Loucy (cell line): ENCODE measurements around the gene CADM2.

ENCODE experiments used
- EZH2phosphoT487 ChIP-seq: fragments of 200-600 bp; IDR thresholded peaks from 2 replicates; pipeline ENCODE4 v1.6.1; 2018; ENCODE audit warnings: antibody characterized with exemption, mild to moderate bottlenecking, moderate library complexity, borderline replicate concordance
- TF ChIP-seq, protein P1 (sequence below): fragments of 200-600 bp; sonication (generic); conservative IDR thresholded peaks from 2 replicates; pipeline ENCODE4 v1.5.1; 2014; ENCODE audit warnings: mild to moderate bottlenecking, antibody characterized with exemption, low read length

DNA sequence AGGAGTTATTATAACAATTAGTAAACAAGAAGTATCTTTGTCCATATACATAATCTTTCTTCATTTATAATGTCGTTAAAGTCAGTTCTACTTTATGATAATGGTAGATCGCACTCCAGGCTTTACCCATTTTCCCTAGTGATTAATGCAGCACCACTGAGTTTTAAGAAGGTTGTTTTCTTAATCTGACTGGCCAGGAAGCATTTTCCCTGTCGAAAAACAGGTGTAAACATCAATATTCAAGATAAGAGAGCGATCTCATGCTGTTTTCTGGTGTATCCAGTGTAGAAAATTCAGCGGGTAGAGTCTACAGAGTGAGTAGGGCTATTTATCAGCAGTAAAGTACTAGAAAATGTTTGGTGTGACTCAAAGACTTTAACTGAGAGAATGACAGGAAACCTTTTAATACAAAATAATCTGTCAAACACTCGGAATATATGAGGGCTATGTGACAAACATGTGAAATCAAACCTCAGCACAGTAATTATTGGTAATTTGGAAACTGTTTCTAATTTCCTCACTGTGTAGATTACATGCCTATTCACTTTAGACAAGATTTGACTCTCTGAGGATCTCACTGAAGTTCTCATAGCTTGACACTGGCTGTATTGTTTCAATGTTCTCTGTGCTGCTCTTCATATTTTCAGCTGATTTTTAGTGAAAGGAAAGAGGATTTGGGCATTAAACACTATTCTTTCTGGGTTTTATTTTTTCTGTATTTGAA lies 1019.0 kb downstream of the CADM2 start:
- TF ChIP-seq, protein P1, sequence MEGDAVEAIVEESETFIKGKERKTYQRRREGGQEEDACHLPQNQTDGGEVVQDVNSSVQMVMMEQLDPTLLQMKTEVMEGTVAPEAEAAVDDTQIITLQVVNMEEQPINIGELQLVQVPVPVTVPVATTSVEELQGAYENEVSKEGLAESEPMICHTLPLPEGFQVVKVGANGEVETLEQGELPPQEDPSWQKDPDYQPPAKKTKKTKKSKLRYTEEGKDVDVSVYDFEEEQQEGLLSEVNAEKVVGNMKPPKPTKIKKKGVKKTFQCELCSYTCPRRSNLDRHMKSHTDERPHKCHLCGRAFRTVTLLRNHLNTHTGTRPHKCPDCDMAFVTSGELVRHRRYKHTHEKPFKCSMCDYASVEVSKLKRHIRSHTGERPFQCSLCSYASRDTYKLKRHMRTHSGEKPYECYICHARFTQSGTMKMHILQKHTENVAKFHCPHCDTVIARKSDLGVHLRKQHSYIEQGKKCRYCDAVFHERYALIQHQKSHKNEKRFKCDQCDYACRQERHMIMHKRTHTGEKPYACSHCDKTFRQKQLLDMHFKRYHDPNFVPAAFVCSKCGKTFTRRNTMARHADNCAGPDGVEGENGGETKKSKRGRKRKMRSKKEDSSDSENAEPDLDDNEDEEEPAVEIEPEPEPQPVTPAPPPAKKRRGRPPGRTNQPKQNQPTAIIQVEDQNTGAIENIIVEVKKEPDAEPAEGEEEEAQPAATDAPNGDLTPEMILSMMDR = no peak
- no peak for TF ChIP-seq EZH2phosphoT487
